ENCODE measurements around the gene SATB2.

SATB2 gene

GRCh38 chr2:199223791-199224190, 233.9 kb downstream of the SATB2 start:
- DNase-seq, result no peak

GRCh38 chr2:199220920-199221319, 236.8 kb downstream of the SATB2 start:
- DNase-seq, result no peak

GRCh38 chr2:199219551-199219950, 238.2 kb downstream of the SATB2 start:
- DNase-seq, result no peak
